ENCODE measurements around the gene FOSL2. TPM values are rescaled to one million over a fixed set of nuclear protein-coding genes. Genes with fewer than 3 reads are reported as not detected.

FOSL2 gene
- total RNA-seq, 2 experiments from 2014 or later, result 37.3 to 40.9 TPM

- Mint-ChIP-seq H3K27ac (peak overlapping the region; percentile 71), H3K9me3 (ENCODE audit: insufficient read depth) (no peaks in the 10 kb centered on the region), H3K36me3 (ENCODE audit: low read depth) (no peaks in the 10 kb centered on the region), H3K27me3 (ENCODE audit: low read depth) (no peaks in the 10 kb centered on the region), H3K4me1 (ENCODE audit: low read depth) (peaks cover 59% of the 10 kb centered on the region), H3K4me3 (no peak overlapping the region)
- ChIA-PET CTCF (interaction anchor here (1.4 to 1.9 kb wide), 2 partner anchors 694 to 766 kb away, joined by 3 to 5 read pairs; no protein-coding TSS in a partner anchor), POLR2A (no interaction called here)
- no peak for ATAC-seq
- no peak for DNase-seq
Measured at GRCh38 chr2:28448793-28449100, 56.1 kb downstream of the FOSL2 start.

GRCh38 chr2:28449126-28449487 lies 56.4 kb downstream of the FOSL2 start:
- Mint-ChIP-seq H3K27ac (peak overlapping the region; percentile 70), H3K36me3 (ENCODE audit: low read depth) (no peaks in the 10 kb centered on the region), H3K4me3 (no peak overlapping the region), H3K4me1 (ENCODE audit: low read depth) (peaks cover 59% of the 10 kb centered on the region), H3K9me3 (ENCODE audit: insufficient read depth) (no peaks in the 10 kb centered on the region), H3K27me3 (ENCODE audit: low read depth) (no peaks in the 10 kb centered on the region)
- POLR2A ChIA-PET, result interaction anchor here (0.6 to 1.5 kb wide), 2 partner anchors 45 to 56 kb away, joined by 4 to 5 read pairs; partner anchors contain the start of gene FOSL2
- DNase-seq, result no peak
- no peak for ATAC-seq
- CTCF ChIA-PET, result interaction anchor here (0.6 to 1.9 kb wide), 3 partner anchors 58 to 766 kb away, joined by 3 to 5 read pairs (median 4); no protein-coding TSS in a partner anchor

GRCh38 chr2:28449488-28450395 lies 57.1 kb downstream of the FOSL2 start:
- peak; percentile 72 for ATAC-seq
- CTCF ChIA-PET, result interaction anchor here (0.6 to 1.9 kb wide), 4 partner anchors 26 to 767 kb away, joined by 3 to 5 read pairs (median 4); no protein-coding TSS in a partner anchor
- Mint-ChIP-seq H3K36me3 (ENCODE audit: low read depth) (no peaks in the 10 kb centered on the region), H3K4me1 (ENCODE audit: low read depth) (peaks cover 59% of the 10 kb centered on the region), H3K9me3 (ENCODE audit: insufficient read depth) (no peaks in the 10 kb centered on the region), H3K27ac (peak overlapping the region; percentile 70), H3K4me3 (no peak overlapping the region), H3K27me3 (ENCODE audit: low read depth) (no peaks in the 10 kb centered on the region)
- POLR2A ChIA-PET, result interaction anchor here (0.6 to 1.5 kb wide), 2 partner anchors 46 to 57 kb away, joined by 4 to 5 read pairs; partner anchors contain the start of gene FOSL2
- peak; percentile 84 for DNase-seq

- CTCF ChIA-PET, result no interaction called here
- POLR2A ChIA-PET, result interaction anchor here (0.6 kb wide), 1 partner anchor 404 kb away, joined by 3 read pairs; no protein-coding TSS in a partner anchor
- Mint-ChIP-seq H3K4me3 (no peak overlapping the region), H3K9me3 (ENCODE audit: insufficient read depth) (no peaks in the 10 kb centered on the region), H3K4me1 (ENCODE audit: low read depth) (peaks cover 56% of the 10 kb centered on the region), H3K27ac (no peak overlapping the region), H3K27me3 (ENCODE audit: low read depth) (no peaks in the 10 kb centered on the region), H3K36me3 (ENCODE audit: low read depth) (no peaks in the 10 kb centered on the region)
- DNase-seq, result no peak
- no peak for ATAC-seq
Measured at GRCh38 chr2:28450901-28451565, 58.4 kb downstream of the FOSL2 start.

GRCh38 chr2:28451793-28452533 lies 59.3 kb downstream of the FOSL2 start:
- no peaks in the 10 kb centered on the region for H3K27me3 Mint-ChIP-seq (ENCODE audit: low read depth)
- H3K9me3 Mint-ChIP-seq (ENCODE audit: insufficient read depth), result no peaks in the 10 kb centered on the region
- H3K4me1 Mint-ChIP-seq (ENCODE audit: low read depth), result peaks cover 56% of the 10 kb centered on the region
- ChIA-PET POLR2A (interaction anchor here (0.6 kb wide), 1 partner anchor 405 kb away, joined by 3 read pairs; no protein-coding TSS in a partner anchor), CTCF (interaction anchor here (0.6 to 1.4 kb wide), 6 partner anchors 22 to 748 kb away, joined by 3 to 5 read pairs (median 3); no protein-coding TSS in a partner anchor)
- no peak overlapping the region for H3K4me3 Mint-ChIP-seq
- H3K27ac Mint-ChIP-seq, result peak overlapping the region; percentile 41
- ATAC-seq, result no peak
- no peaks in the 10 kb centered on the region for H3K36me3 Mint-ChIP-seq (ENCODE audit: low read depth)
- DNase-seq, result no peak

- no peaks in the 10 kb centered on the region for H3K36me3 Mint-ChIP-seq (ENCODE audit: low read depth)
- H3K27ac Mint-ChIP-seq, result no peak overlapping the region
- H3K4me3 Mint-ChIP-seq, result no peak overlapping the region
- DNase-seq (peak; percentile 87), ATAC-seq (peak; percentile 85)
- H3K9me3 Mint-ChIP-seq (ENCODE audit: insufficient read depth), result no peaks in the 10 kb centered on the region
- POLR2A ChIA-PET, result interaction anchor here (1.0 kb wide), 1 partner anchor 44 kb away, joined by 3 read pairs; no protein-coding TSS in a partner anchor
- H3K27me3 Mint-ChIP-seq (ENCODE audit: low read depth), result no peaks in the 10 kb centered on the region
- peaks cover 49% of the 10 kb centered on the region for H3K4me1 Mint-ChIP-seq (ENCODE audit: low read depth)
- CTCF ChIA-PET, result interaction anchor here (0.6 to 1.9 kb wide), 10 partner anchors 13 to 749 kb away, joined by 3 to 8 read pairs (median 4); no protein-coding TSS in a partner anchor
Measured at GRCh38 chr2:28452534-28453081, 60.0 kb downstream of the FOSL2 start.

- H3K9me3 Mint-ChIP-seq (ENCODE audit: insufficient read depth), result no peaks in the 10 kb centered on the region
Measured at GRCh38 chr2:28453396-28453795, 60.7 kb downstream of the FOSL2 start.

GRCh38 chr2:28454016-28454930 lies 61.6 kb downstream of the FOSL2 start:
- Mint-ChIP-seq H3K9me3 (ENCODE audit: insufficient read depth) (no peaks in the 10 kb centered on the region), H3K27me3 (ENCODE audit: low read depth) (no peaks in the 10 kb centered on the region), H3K4me3 (no peak overlapping the region), H3K4me1 (ENCODE audit: low read depth) (peaks cover 33% of the 10 kb centered on the region), H3K27ac (no peak overlapping the region), H3K36me3 (ENCODE audit: low read depth) (no peaks in the 10 kb centered on the region)
- ChIA-PET CTCF (interaction anchor here (0.6 to 1.9 kb wide), 8 partner anchors 13 to 750 kb away, joined by 3 to 8 read pairs (median 3); no protein-coding TSS in a partner anchor), POLR2A (no interaction called here)
- DNase-seq, result no peak
- no peak for ATAC-seq

More at GRCh38 chr2:28453396-28453795, 60.7 kb downstream of the FOSL2 start:
- H3K36me3 Mint-ChIP-seq (ENCODE audit: low read depth), result no peaks in the 10 kb centered on the region
- DNase-seq, result no peak
- no peak overlapping the region for H3K27ac Mint-ChIP-seq
- no peak for ATAC-seq
- H3K4me3 Mint-ChIP-seq, result no peak overlapping the region
- CTCF ChIA-PET, result interaction anchor here (0.7 to 1.9 kb wide), 9 partner anchors 12 to 750 kb away, joined by 3 to 8 read pairs (median 4); no protein-coding TSS in a partner anchor
- POLR2A ChIA-PET, result interaction anchor here (1.0 kb wide), 1 partner anchor 45 kb away, joined by 3 read pairs; no protein-coding TSS in a partner anchor
- H3K4me1 Mint-ChIP-seq (ENCODE audit: low read depth), result peaks cover 41% of the 10 kb centered on the region
- H3K27me3 Mint-ChIP-seq (ENCODE audit: low read depth), result no peaks in the 10 kb centered on the region

GRCh38 chr2:28457237-28457636 lies 64.6 kb downstream of the FOSL2 start:
- peaks cover 3% of the 10 kb centered on the region for H3K36me3 Mint-ChIP-seq (ENCODE audit: low read depth)
- ATAC-seq (no peak), DNase-seq (no peak)
- no peak overlapping the region for H3K4me3 Mint-ChIP-seq
- peaks cover 3% of the 10 kb centered on the region for H3K27me3 Mint-ChIP-seq (ENCODE audit: low read depth)
- ChIA-PET POLR2A (no interaction called here), CTCF (no interaction called here)
- H3K27ac Mint-ChIP-seq, result no peak overlapping the region
- peaks cover 14% of the 10 kb centered on the region for H3K4me1 Mint-ChIP-seq (ENCODE audit: low read depth)
- H3K9me3 Mint-ChIP-seq (ENCODE audit: insufficient read depth), result peaks cover 5% of the 10 kb centered on the region

- ChIA-PET CTCF (no interaction called here), POLR2A (no interaction called here)
- H3K36me3 Mint-ChIP-seq (ENCODE audit: low read depth), result peaks cover 10% of the 10 kb centered on the region
- H3K27me3 Mint-ChIP-seq (ENCODE audit: low read depth), result peaks cover 8% of the 10 kb centered on the region
- DNase-seq (no peak), ATAC-seq (no peak)
- peaks cover 36% of the 10 kb centered on the region for H3K4me1 Mint-ChIP-seq (ENCODE audit: low read depth)
- peaks cover 14% of the 10 kb centered on the region for H3K9me3 Mint-ChIP-seq (ENCODE audit: insufficient read depth)
- H3K27ac Mint-ChIP-seq, result no peak overlapping the region
- no peak overlapping the region for H3K4me3 Mint-ChIP-seq
Measured at GRCh38 chr2:28461056-28461455, 68.4 kb downstream of the FOSL2 start.
